ENCODE results near the gene SF3B2.

DNA sequence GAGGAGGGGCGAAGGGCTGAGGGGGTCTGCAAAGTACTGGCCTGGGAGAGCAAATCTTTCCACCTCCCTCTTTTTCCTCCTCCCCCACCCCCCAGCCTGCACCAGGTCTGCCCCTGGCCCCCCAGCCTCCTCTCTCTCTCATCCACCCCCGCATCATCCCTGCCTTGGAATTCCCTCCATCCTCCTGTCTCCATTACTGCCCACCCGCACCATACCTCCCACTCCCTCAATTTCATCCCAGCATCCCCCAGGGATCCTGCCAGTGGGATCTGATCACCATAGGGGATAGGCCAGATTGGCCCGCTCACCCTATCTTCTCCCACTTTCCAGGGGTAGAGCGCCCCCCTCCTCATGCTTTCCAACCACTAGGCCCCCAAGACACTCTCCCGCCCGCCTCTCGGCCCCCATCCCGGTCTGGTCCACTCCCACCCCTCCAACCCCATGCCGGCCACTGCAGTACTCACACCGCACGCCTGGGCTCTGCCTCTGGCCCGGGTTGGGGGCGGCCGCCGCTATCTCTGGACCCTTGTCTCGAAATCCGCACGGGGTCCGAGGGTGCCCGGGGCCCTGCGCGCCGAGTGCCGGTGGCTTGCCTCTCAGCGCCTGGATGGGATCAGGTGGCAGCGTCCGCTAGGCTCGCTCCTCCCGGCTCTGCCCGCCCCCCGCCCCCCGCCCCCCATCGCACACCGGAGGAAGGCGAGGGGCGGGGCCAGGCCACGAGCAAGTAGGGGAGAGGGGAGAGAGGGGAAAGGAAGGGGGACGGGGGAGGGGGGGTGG lies 3.4 kb upstream of the SF3B2 start, which contains the start of gene GAL3ST3:
- TF ChIP-seq, protein P1, sequence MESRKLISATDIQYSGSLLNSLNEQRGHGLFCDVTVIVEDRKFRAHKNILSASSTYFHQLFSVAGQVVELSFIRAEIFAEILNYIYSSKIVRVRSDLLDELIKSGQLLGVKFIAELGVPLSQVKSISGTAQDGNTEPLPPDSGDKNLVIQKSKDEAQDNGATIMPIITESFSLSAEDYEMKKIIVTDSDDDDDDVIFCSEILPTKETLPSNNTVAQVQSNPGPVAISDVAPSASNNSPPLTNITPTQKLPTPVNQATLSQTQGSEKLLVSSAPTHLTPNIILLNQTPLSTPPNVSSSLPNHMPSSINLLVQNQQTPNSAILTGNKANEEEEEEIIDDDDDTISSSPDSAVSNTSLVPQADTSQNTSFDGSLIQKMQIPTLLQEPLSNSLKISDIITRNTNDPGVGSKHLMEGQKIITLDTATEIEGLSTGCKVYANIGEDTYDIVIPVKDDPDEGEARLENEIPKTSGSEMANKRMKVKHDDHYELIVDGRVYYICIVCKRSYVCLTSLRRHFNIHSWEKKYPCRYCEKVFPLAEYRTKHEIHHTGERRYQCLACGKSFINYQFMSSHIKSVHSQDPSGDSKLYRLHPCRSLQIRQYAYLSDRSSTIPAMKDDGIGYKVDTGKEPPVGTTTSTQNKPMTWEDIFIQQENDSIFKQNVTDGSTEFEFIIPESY (IDR thresholded peaks at IDR 0.05): no peak
- TF ChIP-seq, protein P2, sequence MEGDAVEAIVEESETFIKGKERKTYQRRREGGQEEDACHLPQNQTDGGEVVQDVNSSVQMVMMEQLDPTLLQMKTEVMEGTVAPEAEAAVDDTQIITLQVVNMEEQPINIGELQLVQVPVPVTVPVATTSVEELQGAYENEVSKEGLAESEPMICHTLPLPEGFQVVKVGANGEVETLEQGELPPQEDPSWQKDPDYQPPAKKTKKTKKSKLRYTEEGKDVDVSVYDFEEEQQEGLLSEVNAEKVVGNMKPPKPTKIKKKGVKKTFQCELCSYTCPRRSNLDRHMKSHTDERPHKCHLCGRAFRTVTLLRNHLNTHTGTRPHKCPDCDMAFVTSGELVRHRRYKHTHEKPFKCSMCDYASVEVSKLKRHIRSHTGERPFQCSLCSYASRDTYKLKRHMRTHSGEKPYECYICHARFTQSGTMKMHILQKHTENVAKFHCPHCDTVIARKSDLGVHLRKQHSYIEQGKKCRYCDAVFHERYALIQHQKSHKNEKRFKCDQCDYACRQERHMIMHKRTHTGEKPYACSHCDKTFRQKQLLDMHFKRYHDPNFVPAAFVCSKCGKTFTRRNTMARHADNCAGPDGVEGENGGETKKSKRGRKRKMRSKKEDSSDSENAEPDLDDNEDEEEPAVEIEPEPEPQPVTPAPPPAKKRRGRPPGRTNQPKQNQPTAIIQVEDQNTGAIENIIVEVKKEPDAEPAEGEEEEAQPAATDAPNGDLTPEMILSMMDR (IDR thresholded peaks at IDR 0.05; ENCODE audit: low read depth, low read length, missing input control): no peak
- TF ChIP-seq, protein P3, sequence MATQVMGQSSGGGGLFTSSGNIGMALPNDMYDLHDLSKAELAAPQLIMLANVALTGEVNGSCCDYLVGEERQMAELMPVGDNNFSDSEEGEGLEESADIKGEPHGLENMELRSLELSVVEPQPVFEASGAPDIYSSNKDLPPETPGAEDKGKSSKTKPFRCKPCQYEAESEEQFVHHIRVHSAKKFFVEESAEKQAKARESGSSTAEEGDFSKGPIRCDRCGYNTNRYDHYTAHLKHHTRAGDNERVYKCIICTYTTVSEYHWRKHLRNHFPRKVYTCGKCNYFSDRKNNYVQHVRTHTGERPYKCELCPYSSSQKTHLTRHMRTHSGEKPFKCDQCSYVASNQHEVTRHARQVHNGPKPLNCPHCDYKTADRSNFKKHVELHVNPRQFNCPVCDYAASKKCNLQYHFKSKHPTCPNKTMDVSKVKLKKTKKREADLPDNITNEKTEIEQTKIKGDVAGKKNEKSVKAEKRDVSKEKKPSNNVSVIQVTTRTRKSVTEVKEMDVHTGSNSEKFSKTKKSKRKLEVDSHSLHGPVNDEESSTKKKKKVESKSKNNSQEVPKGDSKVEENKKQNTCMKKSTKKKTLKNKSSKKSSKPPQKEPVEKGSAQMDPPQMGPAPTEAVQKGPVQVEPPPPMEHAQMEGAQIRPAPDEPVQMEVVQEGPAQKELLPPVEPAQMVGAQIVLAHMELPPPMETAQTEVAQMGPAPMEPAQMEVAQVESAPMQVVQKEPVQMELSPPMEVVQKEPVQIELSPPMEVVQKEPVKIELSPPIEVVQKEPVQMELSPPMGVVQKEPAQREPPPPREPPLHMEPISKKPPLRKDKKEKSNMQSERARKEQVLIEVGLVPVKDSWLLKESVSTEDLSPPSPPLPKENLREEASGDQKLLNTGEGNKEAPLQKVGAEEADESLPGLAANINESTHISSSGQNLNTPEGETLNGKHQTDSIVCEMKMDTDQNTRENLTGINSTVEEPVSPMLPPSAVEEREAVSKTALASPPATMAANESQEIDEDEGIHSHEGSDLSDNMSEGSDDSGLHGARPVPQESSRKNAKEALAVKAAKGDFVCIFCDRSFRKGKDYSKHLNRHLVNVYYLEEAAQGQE (IDR thresholded peaks at IDR 0.05): no peak
- TF ChIP-seq HNF4G (IDR thresholded peaks at IDR 0.05): no peak
- no peak for TF ChIP-seq YY1 (IDR thresholded peaks at IDR 0.05)
- no peak for TF ChIP-seq RAD21 (IDR thresholded peaks at IDR 0.05)

All from liver (tissue), 3 donors.